Esophagus (tissue), 2 donors: ENCODE results near the gene SLC24A3. TPM values are rescaled to one million over a fixed set of nuclear protein-coding genes. Genes with fewer than 3 reads are reported as not detected.

Experiments
- H3K27ac ChIP-seq, 2 donors: one replicate each; pipeline ENCODE4 v1.5.1; 2013; ENCODE audit warnings: low read depth in 2 of 2, mild to moderate bottlenecking in 2 of 2, inconsistent platforms in 1 of 2, low read length in 1 of 2, moderate library complexity in 1 of 2
- H3K27me3 ChIP-seq, 2 donors: one replicate each; pipeline ENCODE4 v1.6.1; 2013; ENCODE audit warnings: low read length in 2 of 2, control low read depth in 1 of 2, mild to moderate bottlenecking in 1 of 2; ENCODE audit not compliant: insufficient read depth in 2 of 2, control insufficient read depth in 1 of 2
- H3K36me3 ChIP-seq, 2 donors: one replicate each; pipeline ENCODE4 v1.6.1; 2013; ENCODE audit warnings: low read length in 1 of 2; ENCODE audit not compliant: control insufficient read depth in 2 of 2, insufficient read depth in 2 of 2
- H3K4me1 ChIP-seq, 2 donors: one replicate each; pipeline ENCODE4 v1.6.1; 2013; ENCODE audit warnings: low read length in 1 of 2; ENCODE audit not compliant: control insufficient read depth in 2 of 2, insufficient read depth in 2 of 2
- H3K4me3 ChIP-seq, 2 donors: one replicate each; pipeline ENCODE4 v1.5.1; 2013; ENCODE audit warnings: low read length in 2 of 2, mild to moderate bottlenecking in 2 of 2, low read depth in 1 of 2, moderate library complexity in 1 of 2
- H3K9me3 ChIP-seq, 2 donors: one replicate each; pipeline ENCODE4 v1.6.1; 2013; ENCODE audit warnings: mild to moderate bottlenecking in 2 of 2, low read depth in 1 of 2, low read length in 1 of 2, moderate library complexity in 1 of 2; ENCODE audit not compliant: control insufficient read depth in 2 of 2, insufficient read depth in 1 of 2
- WGBS, 2 donors: extraction: QIAGEN DNeasy Blood & Tissue Kit; methylation state at CpG; one replicate each; pipeline ENCODE4 v1.1.7; 2013; 5-methylcytosine and 5-hydroxymethylcytosine counted together
- polyA plus RNA-seq, 2 donors: library from polyadenylated mRNA; stranded (reverse); fragments of 200-250 nt; gene quantifications; one replicate each; pipeline ENCODE4 v1.2.3, GENCODE V29; 2013
- donor health status: healthy with polysubstance abuse.
- donor health status: Bipolar disorder and iron deficiency.

The SLC24A3 gene
- polyA plus RNA-seq, 2 donors, result 6.5 to 7.3 TPM

DNA sequence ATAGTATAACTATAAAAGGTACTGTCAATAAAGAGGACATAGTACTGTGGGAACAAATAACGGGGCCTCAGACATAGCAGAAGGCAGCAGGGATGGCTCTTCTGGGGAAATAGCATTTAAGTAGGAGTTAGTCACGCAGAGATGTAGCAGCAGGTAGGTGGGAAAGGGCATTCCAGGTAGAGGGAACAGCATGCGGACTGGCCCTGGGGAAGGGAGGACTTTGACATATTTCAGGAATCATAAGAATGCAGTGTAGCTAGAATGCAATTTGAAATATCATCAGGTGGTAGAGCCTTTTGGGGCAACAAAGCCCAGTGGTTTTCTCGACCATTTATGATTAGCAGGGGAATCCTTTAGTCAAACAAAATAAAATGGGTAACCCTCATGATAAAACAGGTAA is 191.1 kb downstream of the SLC24A3 start:
- WGBS, 2 donors, result 74 to 86% methylated on average over 4 of the region's 4 CpGs
- Histone ChIP-seq H3K27me3 (no peaks in the 10 kb centered on the region), H3K27ac (no peak overlapping the region), H3K4me1 (no peaks in the 10 kb centered on the region), H3K9me3 (no peaks in the 10 kb centered on the region), H3K36me3 (no peaks in the 10 kb centered on the region), H3K4me3 (no peak overlapping the region)

DNA sequence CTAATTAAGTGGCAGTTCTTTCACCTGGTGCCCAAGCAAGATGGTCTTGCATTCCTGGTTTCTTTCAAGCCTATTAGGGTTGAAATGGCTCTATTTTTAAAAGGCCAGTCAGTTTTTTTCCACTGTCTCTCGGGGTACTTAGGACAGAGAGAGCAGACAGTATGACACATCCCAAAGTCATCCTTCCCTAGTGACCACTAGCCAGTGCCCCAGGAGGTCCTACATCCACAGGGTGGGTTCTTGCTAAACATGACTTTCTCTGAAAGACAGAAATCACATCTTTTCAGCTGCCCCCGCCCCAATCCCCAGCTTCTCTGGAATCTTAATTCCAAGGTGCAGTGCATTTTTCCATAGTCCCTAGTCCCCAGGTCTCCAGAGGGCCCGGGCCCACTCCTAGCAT is 192.4 kb downstream of the SLC24A3 start:
- Histone ChIP-seq H3K4me3 (no peak overlapping the region), H3K36me3 (no peaks in the 10 kb centered on the region), H3K27ac (no peak overlapping the region), H3K4me1 (no peaks in the 10 kb centered on the region), H3K9me3 (no peaks in the 10 kb centered on the region), H3K27me3 (no peaks in the 10 kb centered on the region)
- WGBS, 2 donors, result 76 to 84% methylated on average over 3 of the region's 3 CpGs

DNA sequence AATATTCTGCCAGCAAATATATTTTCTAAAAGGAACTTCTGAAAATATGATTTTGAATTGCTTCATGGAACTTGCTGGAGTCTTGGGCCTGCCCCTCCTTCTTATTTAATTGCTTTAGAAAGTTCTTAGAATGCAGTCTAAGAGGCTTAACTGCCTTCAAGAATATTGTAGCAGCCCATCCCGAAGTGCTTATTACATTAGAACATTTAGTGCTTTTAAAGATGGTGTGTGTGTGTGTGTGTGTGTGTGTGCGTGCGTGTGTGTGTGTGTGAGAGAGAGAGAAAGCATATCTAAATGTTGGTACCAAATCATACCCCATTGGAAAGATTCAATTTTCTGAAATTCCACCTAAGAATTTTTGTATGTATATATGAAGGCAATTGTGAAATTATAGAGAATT is 193.5 kb downstream of the SLC24A3 start:
- no peaks in the 10 kb centered on the region for H3K27me3 ChIP-seq
- H3K36me3 ChIP-seq, result no peaks in the 10 kb centered on the region
- H3K4me1 ChIP-seq, result peaks cover 0 to 2% of the 10 kb centered on the region in 2 donors
- H3K9me3 ChIP-seq, result no peaks in the 10 kb centered on the region
- WGBS, 2 donors, result 72 to 84% methylated on average over 3 of the region's 3 CpGs
- H3K4me3 ChIP-seq, result no peak overlapping the region
- no peak overlapping the region for H3K27ac ChIP-seq

DNA sequence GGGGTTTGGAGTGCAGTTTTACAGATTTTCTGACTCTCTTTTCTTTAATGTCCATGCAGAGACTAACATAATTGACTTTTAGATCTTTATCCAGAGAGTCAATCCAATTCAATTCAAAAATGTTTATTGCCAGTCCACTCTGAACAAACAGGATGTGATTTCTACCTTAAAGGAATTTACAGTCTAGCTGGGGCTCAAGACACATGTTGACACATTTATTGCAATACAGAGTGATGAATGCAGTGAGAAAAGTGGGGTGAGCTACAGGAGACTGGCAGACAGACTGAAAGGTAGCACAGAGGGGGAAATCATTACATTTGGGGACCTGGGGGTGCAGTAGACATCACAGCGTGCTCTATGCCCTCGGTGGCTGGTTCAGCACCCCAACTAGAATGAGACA is 193.9 kb downstream of the SLC24A3 start:
- H3K36me3 ChIP-seq, result no peaks in the 10 kb centered on the region
- no peak overlapping the region for H3K27ac ChIP-seq
- no peaks in the 10 kb centered on the region for H3K27me3 ChIP-seq
- H3K4me3 ChIP-seq, result no peak overlapping the region
- WGBS, 2 donors, result 81 to 88% methylated on average over 2 of the region's 2 CpGs
- no peaks in the 10 kb centered on the region for H3K9me3 ChIP-seq
- peaks cover 0 to 2% of the 10 kb centered on the region in 2 donors for H3K4me1 ChIP-seq

DNA sequence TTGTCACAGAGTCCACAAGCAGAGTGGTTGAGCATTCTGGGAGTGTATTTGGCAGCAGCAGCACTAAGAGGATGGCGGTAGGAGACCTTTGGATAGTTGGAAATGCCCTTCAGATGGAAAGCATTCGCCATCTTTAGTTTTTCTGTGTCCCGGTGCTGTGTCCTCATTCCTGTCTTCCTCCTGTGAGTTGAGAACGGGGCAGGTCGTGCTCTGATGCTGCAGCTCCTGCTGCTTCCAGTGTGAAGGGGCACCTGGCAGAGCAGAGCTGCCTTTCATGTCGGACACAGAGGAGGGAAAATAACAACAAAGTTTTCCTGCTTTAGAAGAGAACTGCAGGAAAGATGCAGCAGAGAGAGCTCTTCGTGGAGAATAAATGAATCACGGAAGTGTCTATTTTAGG is 194.8 kb downstream of the SLC24A3 start:
- WGBS, 2 donors, result 83 to 86% methylated on average over 8 of the region's 8 CpGs
- Histone ChIP-seq H3K4me3 (no peak overlapping the region), H3K36me3 (no peaks in the 10 kb centered on the region), H3K27ac (no peak overlapping the region), H3K9me3 (no peaks in the 10 kb centered on the region), H3K4me1 (peaks cover 0 to 2% of the 10 kb centered on the region in 2 donors), H3K27me3 (no peaks in the 10 kb centered on the region)

DNA sequence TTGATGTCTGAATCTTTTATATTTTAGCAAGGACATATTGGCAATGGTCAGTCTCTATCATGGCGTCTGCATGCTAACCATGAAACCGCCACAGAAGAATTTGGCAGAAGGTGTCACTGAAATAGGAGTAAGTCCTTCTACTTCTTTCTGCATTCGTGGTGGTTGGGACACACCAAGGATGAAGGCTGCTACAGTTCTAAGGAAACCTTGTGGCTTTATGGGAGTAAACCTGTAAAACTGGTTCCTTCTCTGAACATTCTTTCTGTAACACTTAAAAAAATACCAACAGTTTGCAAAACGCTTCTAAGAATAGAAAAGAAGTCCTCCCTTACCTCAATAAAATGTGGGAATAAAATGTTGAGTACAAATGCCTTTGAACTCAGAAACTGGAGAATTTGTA is 195.3 kb downstream of the SLC24A3 start:
- 42 to 45% methylated on average over 4 of the region's 4 CpGs for WGBS, 2 donors
- Histone ChIP-seq H3K9me3 (no peaks in the 10 kb centered on the region), H3K27ac (no peak overlapping the region), H3K4me1 (peaks cover 0 to 2% of the 10 kb centered on the region in 2 donors), H3K27me3 (no peaks in the 10 kb centered on the region), H3K36me3 (no peaks in the 10 kb centered on the region), H3K4me3 (no peak overlapping the region)

DNA sequence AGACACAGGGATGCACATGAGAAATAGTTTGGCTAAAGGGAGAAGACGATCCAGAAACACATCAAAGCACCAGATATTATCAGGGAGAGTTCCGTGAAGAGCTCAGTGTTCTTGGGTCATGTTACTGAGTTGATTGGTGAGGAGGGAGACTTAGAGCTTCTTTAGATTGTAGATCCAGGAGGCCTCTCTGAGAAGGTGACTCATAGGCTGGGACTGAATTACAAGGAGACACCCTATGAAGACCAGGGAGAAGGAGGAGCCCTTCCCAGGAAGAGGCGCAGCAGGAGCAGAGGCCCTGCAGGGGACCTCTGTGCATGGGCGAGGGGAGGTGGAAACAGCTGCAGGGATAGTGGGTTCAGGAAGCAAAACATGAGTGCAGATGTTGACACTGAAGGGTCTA is 196.5 kb downstream of the SLC24A3 start:
- H3K36me3 ChIP-seq, result no peaks in the 10 kb centered on the region
- H3K4me1 ChIP-seq, result peaks cover 0 to 2% of the 10 kb centered on the region in 2 donors
- 82 to 85% methylated on average over 4 of the region's 4 CpGs for WGBS, 2 donors
- no peaks in the 10 kb centered on the region for H3K27me3 ChIP-seq
- H3K9me3 ChIP-seq, result no peaks in the 10 kb centered on the region
- H3K4me3 ChIP-seq, result no peak overlapping the region
- H3K27ac ChIP-seq, result peak overlapping the region in 1 of 2 donors; percentile 22

DNA sequence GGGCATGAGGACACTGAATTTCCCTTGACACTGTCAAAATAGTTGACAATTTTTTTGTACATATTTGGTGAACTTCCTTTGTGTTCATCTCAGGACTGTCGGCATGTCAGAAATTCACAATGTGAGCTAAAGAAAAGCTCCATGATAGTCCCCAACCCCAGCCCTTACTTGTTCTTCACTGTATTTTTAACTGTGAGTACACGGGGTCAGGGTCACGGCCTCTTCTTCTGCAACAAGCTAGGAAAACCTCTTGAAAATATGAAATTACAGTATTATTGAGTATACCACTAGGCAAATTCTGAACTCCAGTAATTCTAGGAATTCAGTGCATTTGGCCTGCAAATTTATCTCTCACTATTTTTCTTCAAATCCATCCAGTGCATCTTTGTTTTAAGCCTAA is 199.4 kb downstream of the SLC24A3 start:
- Histone ChIP-seq H3K4me1 (peaks cover 0 to 2% of the 10 kb centered on the region in 2 donors), H3K27me3 (no peaks in the 10 kb centered on the region), H3K9me3 (no peaks in the 10 kb centered on the region), H3K27ac (no peak overlapping the region), H3K4me3 (no peak overlapping the region), H3K36me3 (no peaks in the 10 kb centered on the region)
- 84% methylated on average over 3 of the region's 3 CpGs for whole genome bisulfite sequencing, 2 donors

DNA sequence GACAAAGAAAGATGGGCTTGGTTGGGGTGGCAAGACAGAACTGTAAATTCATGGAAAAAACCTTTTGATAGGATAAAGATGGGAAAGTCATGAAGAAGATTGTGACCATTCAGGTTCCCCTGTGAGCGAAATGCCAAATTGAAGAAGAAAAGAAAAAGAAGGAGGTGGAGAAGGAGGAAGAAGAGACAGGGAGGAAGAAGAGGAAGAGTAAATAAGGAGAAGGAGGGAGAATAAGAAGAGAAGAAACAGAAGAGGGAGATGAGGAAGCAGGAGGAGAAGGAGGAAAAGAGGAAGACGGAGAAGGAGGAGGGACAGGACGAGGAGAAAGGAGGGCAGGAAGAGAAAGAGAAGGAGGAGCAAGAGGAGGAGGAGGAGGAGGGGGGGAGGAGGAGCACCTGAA is 199.8 kb downstream of the SLC24A3 start:
- Histone ChIP-seq H3K27me3 (no peaks in the 10 kb centered on the region), H3K4me3 (no peak overlapping the region), H3K27ac (no peak overlapping the region), H3K36me3 (no peaks in the 10 kb centered on the region), H3K9me3 (no peaks in the 10 kb centered on the region), H3K4me1 (peaks cover 0 to 2% of the 10 kb centered on the region in 2 donors)
- 63 to 87% methylated on average over 3 of the region's 3 CpGs for WGBS, 2 donors

DNA sequence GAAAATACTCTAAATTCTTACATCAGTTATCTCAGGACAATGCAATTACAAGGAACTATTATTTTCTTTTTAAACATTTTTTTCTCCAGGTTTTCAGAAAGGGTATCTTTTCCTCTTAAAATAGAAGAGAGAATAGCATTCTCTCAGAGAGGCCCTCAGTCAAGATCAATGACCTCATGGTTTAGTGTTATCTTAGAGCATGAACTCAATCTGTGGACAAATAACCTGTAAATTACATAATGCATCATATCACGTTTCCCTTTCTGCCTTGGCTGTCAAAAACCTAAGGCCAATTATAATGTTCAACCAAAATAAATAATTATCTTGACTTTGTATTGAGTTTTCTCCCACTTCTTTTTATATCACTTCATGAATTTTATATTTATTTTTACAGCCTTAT is 202.2 kb downstream of the SLC24A3 start:
- 33 to 45% methylated on average over 1 of the region's 1 CpG for WGBS, 2 donors

More for the DNA sequence above, 202.2 kb downstream of the SLC24A3 start:
- Histone ChIP-seq H3K4me3 (no peak overlapping the region), H3K27me3 (no peaks in the 10 kb centered on the region), H3K9me3 (no peaks in the 10 kb centered on the region), H3K36me3 (no peaks in the 10 kb centered on the region), H3K27ac (no peak overlapping the region), H3K4me1 (peaks cover 0 to 2% of the 10 kb centered on the region in 2 donors)
